Stimulated activated CD4-positive, alpha-beta T cell treated with anti-CD3 and anti-CD28 coated beads, Interleukin-15, amount 100 ng/mL, for 48 hours (primary cell): ENCODE results near the gene RASSF5.

ENCODE experiments used
- DNase-seq, 2 donors: peaks; one replicate each; pipeline ENCODE4 v3.0.0-alpha.2; 2020; ENCODE audit warnings: low read depth in 2 of 2

The RASSF5 gene

GRCh38 chr1:206507284-206508129 is at the start of gene RASSF5:
Gene RASSF5, plus strand, starts transcription at chr1:206507531. Its CDS starts 72 bp downstream, at chr1:206507603.
- DNase-seq = peak; percentile 58 to 79

- no peak for DNase-seq
Observed at GRCh38 chr1:206459703-206460102, 47.6 kb upstream of the RASSF5 start.

DNA sequence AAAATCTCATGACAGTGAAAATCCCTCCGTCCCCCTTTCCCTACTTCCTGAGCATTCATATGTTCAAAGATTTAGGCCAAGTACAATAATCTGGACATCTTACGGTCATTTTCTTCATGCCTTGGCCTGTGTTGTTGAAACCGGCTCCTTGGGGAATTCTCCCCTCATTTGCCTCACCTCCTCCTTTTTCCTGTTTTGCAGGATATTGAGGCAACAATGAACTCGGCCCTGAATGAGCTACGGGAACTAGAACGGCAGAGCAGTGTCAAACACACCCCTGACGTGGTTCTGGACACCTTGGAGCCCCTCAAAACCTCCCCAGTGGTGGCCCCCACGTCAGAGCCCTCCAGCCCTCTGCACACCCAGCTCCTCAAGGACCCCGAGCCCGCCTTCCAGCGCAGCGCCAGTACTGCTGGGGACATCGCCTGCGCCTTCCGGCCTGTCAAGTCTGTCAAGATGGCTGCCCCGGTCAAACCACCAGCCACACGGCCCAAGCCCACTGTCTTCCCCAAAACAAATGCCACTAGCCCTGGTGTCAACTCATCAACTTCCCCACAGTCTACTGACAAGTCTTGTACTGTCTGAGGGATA is 46.4 kb upstream of the RASSF5 start:
- no peak for DNase-seq

GRCh38 chr1:206461602-206462455 is 45.5 kb upstream of the RASSF5 start:
- DNase-seq = peak in 1 of 2 donors; percentile 69

- DNase-seq = no peak
Observed at GRCh38 chr1:206463137-206463536, 44.2 kb upstream of the RASSF5 start.

- DNase-seq = no peak
Observed at GRCh38 chr1:206463911-206464310, 43.4 kb upstream of the RASSF5 start.

GRCh38 chr1:206464456-206464964 is 42.8 kb upstream of the RASSF5 start:
- DNase-seq = no peak

GRCh38 chr1:206465951-206466350 is 41.4 kb upstream of the RASSF5 start:
- no peak for DNase-seq

DNA sequence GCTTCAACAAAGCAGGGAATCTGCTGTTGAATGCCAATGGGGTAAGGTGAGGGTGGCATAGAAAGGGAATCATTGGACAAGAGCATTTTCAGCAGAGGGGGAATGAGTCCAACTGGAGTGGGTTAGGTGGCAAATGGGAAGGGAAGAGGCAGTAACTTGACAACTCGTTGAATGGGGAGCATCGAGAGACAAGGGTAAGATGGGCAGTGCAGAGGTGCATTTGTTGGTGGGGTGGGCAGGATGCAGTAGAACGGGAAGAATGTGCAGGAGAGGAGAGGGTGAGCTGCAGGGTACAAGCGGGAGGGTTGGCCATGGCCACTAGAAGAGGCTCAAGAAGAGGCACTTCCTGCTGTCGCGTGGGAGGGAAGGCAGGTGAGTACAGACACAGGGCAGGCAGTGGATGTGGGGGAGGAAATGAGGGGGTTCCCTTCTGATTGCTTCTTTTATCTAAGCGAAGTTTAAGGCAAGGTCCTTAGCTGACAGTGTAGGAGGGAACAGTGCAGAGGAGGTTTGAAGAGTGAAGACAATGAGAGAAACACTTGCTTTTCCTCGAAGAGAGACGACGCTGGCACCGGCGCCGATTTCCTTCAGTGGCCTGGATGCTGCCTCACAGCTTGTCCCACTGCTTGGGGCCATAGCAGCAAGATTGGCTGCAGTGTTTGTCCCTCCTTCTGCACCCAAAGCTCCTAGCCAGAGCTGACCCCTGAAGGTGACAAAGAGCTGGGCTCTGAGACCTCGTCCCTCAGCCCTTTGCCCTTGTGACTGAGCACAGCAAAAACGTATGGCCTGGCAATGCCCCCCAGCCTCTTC is 40.3 kb upstream of the RASSF5 start:
- no peak for DNase-seq

DNA sequence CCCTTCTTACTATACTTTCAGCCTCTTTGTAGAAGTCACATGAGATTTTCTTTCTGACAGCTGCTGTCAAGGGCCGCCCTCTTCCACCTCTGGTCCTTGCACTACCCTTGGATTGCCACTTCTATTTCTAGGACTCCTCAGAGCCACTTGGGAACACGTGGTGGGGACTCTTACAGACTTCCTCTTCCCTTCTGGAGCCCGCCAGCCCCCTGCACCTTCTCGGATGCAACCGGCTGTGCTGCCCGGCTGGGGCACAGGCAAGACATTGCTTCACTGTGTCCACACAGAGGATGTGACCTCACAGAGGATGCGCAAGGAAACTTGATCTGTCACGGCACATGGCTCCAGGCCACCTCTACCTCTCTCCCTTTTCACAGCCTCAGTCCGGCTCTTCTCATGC is 39.4 kb upstream of the RASSF5 start:
- DNase-seq = no peak

DNA sequence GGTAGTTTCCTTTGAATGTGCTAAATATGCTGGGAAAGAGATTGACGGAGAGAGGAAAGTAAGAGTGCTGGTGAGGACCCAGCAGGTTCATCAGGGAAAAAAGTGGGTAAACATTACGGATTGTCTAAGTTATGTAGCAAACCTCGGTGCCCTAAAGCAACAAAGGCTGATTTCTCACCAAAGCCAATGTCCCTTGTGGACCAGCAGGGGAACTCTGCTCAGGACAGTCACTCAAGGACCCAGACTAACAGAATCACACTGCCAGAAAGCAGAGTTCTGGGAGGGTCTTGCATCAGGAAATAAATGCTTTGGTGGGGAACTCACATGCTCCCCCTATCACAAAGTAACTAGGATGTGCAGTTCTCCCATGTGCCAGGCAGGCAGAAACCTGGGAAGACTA is 38.8 kb upstream of the RASSF5 start:
- no peak for DNase-seq

DNA sequence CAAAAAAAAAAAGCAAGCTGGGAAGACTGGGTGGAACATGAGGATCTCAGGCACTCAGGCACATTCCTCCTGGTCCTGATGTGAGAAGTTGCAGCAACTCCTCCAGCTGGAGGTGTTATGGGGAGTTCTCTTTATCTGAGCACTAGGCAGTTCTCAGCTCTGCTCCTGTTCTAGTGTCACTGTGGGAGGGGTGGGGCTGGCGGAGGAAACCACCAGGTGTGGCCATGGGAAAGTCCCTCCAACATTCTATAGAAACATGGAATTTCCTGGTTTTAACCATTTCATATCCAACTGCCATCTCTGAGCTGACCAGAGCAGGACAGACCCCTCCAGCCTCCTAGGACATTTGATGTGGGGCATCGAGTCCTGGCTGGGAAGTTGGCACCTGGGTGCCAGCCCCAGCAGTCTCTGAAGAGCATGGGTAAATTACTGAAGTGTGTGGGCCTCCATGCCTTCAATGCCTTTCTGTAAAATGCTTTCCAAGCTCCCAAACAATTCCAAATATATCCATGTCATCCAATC is 37.9 kb upstream of the RASSF5 start:
- no peak for DNase-seq

- DNase-seq = no peak
Observed at GRCh38 chr1:206469933-206470691, 37.2 kb upstream of the RASSF5 start, which contains the start of gene IKBKE. Gene IKBKE, plus strand, starts transcription at chr1:206470476. Its CDS starts 2,752 bp downstream, at chr1:206473228.

DNA sequence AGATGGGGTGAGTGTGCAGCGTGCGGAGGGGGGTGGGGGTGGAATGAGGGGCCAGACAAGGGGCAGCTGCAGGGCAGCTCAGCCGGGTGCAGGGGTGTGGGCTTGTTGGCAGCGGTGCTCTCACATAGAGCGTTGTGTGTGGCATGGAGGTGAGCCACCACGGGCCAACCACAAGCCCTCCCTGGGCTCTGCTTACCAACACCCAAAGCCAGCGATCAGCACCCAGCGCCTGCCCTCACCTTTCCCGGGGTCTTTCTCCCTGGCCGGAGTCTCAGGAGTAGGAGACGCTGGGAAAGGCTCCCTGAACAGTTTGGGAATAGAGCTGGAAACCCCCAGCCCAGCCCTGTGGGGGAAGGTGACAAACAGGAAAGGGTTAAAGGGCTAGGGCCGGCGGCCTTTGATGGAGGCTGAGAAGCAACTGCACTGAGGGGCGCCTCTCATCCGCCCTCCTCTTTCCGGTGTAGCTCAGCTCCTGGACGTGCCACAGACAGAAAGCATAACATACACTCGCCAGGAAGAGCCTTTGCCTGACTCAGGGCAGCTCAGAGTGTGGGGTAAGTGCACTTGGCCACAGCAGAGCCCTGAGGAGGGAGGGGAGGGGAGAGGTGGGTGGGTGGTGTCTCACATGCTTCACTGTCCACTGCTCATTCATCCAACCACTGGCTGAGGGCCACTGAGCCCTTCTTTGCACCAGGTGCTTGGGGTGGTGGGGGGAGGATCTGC is 36.5 kb upstream of the RASSF5 start:
- no peak for DNase-seq

DNA sequence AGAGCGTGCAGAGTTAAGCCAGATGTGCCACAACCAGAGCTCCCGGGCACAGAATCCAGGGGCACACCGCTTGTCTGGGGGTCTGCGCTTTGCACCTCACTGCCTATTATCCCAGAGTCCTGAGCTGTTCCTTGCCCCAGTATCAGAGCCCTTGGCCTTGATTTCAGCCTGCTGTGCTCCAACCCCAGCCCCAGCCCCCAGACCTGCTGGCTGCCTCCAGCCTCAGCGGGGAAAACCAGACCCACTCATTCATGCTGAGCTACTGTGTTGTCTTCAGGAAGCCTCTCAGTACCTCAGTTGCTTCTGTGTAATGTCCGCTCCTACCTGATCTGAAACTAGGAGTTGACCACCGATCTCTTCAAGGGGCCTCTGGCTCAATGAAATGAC is 35.9 kb upstream of the RASSF5 start:
- DNase-seq = no peak

GRCh38 chr1:206472024-206472423 is 35.3 kb upstream of the RASSF5 start:
- no peak for DNase-seq

DNA sequence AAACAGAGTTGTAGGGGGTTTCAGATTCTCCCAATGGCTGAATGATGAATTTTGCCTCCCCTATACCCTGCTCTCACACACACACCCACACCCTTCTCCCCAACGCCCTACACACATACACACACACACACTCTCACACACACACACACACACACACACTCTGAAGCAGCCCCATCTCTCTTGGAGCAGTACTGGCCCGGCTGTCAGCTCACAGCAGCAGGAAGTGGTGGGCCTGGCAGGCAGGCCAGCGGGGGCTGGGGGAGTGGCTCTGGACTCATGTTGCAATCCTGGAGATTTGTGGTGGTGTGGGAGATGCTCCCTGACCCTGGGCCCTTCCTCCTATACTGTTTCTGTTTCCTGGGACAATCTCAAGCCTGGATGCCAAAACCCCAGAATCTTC is 34.9 kb upstream of the RASSF5 start:
- no peak for DNase-seq

GRCh38 chr1:206472886-206473285 is 34.4 kb upstream of the RASSF5 start:
- DNase-seq = no peak

DNA sequence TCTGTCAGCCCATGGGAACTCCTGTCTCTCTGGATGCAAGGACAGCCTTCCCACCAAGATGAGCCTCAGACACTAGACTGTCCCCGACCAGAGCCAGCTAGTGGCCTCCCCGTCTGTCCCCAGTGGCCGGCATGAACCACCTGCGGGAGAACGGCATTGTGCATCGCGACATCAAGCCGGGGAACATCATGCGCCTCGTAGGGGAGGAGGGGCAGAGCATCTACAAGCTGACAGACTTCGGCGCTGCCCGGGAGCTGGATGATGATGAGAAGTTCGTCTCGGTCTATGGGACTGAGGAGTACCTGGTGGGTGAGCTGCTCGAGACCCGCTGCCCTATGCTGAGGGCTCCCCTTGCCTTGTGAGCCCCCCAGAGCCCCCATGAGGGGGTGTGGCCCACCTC is 31.3 kb upstream of the RASSF5 start:
- DNase-seq = no peak

- no peak for DNase-seq
Observed at GRCh38 chr1:206476591-206476990, 30.7 kb upstream of the RASSF5 start.
